K562 (cell line): ENCODE measurements around the gene RPTOR.

Experiments used
- CCAR2 ChIP-seq: fragments of 200-400 bp; formaldehyde crosslinking; IDR thresholded peaks from 2 replicates; pipeline ENCODE4 v1.6.1; 2017; ENCODE audit warnings: mild to moderate bottlenecking, low read depth, low read length
- CTCF ChIP-seq, 3 experiments: IDR thresholded peaks in 2 of 3; conservative IDR thresholded peaks in 1 of 3; 2 replicates each; pipeline ENCODE4 v1.5.1; 2011 to 2012; ENCODE audit warnings: low read length in 3 of 3, mild to moderate bottlenecking in 3 of 3, control low read depth in 2 of 3, improper control_type of control experiment in 1 of 3, inconsistent platforms in 1 of 3, low read depth in 1 of 3, mixed read lengths in 1 of 3, moderate library complexity in 1 of 3; ENCODE audit not compliant: insufficient read depth in 2 of 3
- RBBP5 ChIP-seq: fragments of 200-600 bp; sonication (generic); IDR thresholded peaks from 2 replicates; pipeline ENCODE4 v1.6.1; 2012; ENCODE audit warnings: borderline replicate concordance, mild to moderate bottlenecking, low read length, control low read depth, inconsistent platforms; ENCODE audit not compliant: insufficient read depth, poor library complexity, severe bottlenecking
- TSC22D4 ChIP-seq: fragments of 450-650 bp; IDR thresholded peaks from 2 replicates; pipeline ENCODE4 v1.6.1; 2016; ENCODE audit warnings: missing genetic modification characterization, missing biosample characterization, control low read depth

GRCh38 chr17:80956321-80957190, 411.9 kb downstream of the RPTOR start:
- no peak for TF ChIP-seq CCAR2
- TF ChIP-seq RBBP5: no peak
- TF ChIP-seq TSC22D4 (tag): no peak
- TF ChIP-seq CTCF (IDR thresholded peaks at IDR 0.05 in 2 of 3, conservative IDR thresholded peaks at IDR 0.05 in 1 of 3; ENCODE audit: insufficient read depth in 2 of 3, low read depth in 1 of 3, low read length in 3 of 3): no peak
